ENCODE results near the gene KDM4B.

GRCh38 chr19:5118026-5118425 is 149.1 kb downstream of the KDM4B start:
- TF ChIP-seq SP1 (IDR thresholded peaks at IDR 0.05; ENCODE audit: low read depth) (no peak), POLR2AphosphoS5 (IDR thresholded peaks at IDR 0.05; ENCODE audit: low read depth, low read length) (no peak), MAX (IDR thresholded peaks at IDR 0.05) (no peak), REST (IDR thresholded peaks at IDR 0.05; ENCODE audit: low read depth) (no peak), CTCF (IDR thresholded peaks at IDR 0.05 in 2 of 3, conservative IDR thresholded peaks at IDR 0.05 in 1 of 3; ENCODE audit: borderline replicate concordance in 1 of 3, insufficient read depth in 1 of 3, low read depth in 2 of 3, low read length in 2 of 3) (no peak), CEBPB (IDR thresholded peaks at IDR 0.05; ENCODE audit: low read depth) (no peak), POLR2A (IDR thresholded peaks at IDR 0.05; ENCODE audit: borderline replicate concordance, extremely low read depth, insufficient read depth, insufficient read length) (no peak), JUND (IDR thresholded peaks at IDR 0.05) (no peak), ZNF274 (IDR thresholded peaks at IDR 0.05; ENCODE audit: low read depth, low read length) (no peak), RAD21 (IDR thresholded peaks at IDR 0.05; ENCODE audit: low read depth) (no peak), ATF3 (IDR thresholded peaks at IDR 0.05) (no peak), YY1 (IDR thresholded peaks at IDR 0.05; ENCODE audit: extremely low read depth, insufficient replicate concordance, low read depth, low read length) (no peak), EGR1 (IDR thresholded peaks at IDR 0.05; ENCODE audit: low read depth) (no peak), SIN3A (IDR thresholded peaks at IDR 0.05; ENCODE audit: low read depth) (no peak)

All from HCT116 (cell line).